Neuron (in vitro differentiated cells): ENCODE measurements around the gene TMEM51.

ENCODE experiments used
- H2AFZ ChIP-seq: one replicate; pipeline ENCODE4 v1.6.1; 2013; ENCODE audit warnings: low read depth, mild to moderate bottlenecking, inconsistent platforms, low read length, moderate library complexity
- H3K27me3 ChIP-seq: one replicate; pipeline ENCODE4 v1.6.1; 2013; ENCODE audit warnings: low read length; ENCODE audit not compliant: insufficient read depth
- H3K36me3 ChIP-seq: one replicate; pipeline ENCODE4 v1.6.1; 2013; ENCODE audit warnings: low read length; ENCODE audit not compliant: insufficient read depth
- H3K4me1 ChIP-seq: one replicate; pipeline ENCODE4 v1.6.1; 2013; ENCODE audit warnings: low read length; ENCODE audit not compliant: insufficient read depth
- H3K4me3 ChIP-seq: 2 replicates; pipeline ENCODE4 v1.5.1; 2013; ENCODE audit warnings: mild to moderate bottlenecking, low read length, moderate library complexity
- H3K9me3 ChIP-seq: one replicate; pipeline ENCODE4 v1.6.1; 2013; ENCODE audit warnings: low read length

Gene TMEM51

GRCh38 chr1:15254559-15254958 is 101.0 kb downstream of the TMEM51 start:
- no peaks in the 10 kb centered on the region for H3K27me3 ChIP-seq
- no peaks in the 10 kb centered on the region for H3K36me3 ChIP-seq
- H2AFZ ChIP-seq = no peak overlapping the region
- H3K4me3 ChIP-seq = no peak overlapping the region
- H3K4me1 ChIP-seq = peaks cover 15% of the 10 kb centered on the region
- H3K9me3 ChIP-seq = peaks cover 3% of the 10 kb centered on the region

GRCh38 chr1:15255582-15256149 is 102.1 kb downstream of the TMEM51 start:
- H3K4me1 ChIP-seq = peaks cover 15% of the 10 kb centered on the region
- no peaks in the 10 kb centered on the region for H3K27me3 ChIP-seq
- H3K9me3 ChIP-seq = peaks cover 3% of the 10 kb centered on the region
- no peak overlapping the region for H3K4me3 ChIP-seq
- no peaks in the 10 kb centered on the region for H3K36me3 ChIP-seq
- no peak overlapping the region for H2AFZ ChIP-seq

- no peak overlapping the region for H3K4me3 ChIP-seq
- H3K36me3 ChIP-seq = no peaks in the 10 kb centered on the region
- peaks cover 15% of the 10 kb centered on the region for H3K4me1 ChIP-seq
- no peak overlapping the region for H2AFZ ChIP-seq
- H3K27me3 ChIP-seq = no peaks in the 10 kb centered on the region
- peaks cover 3% of the 10 kb centered on the region for H3K9me3 ChIP-seq
Measured at GRCh38 chr1:15256584-15256983, 103.0 kb downstream of the TMEM51 start.

- Histone ChIP-seq H3K4me3 (no peak overlapping the region), H3K4me1 (peaks cover 11% of the 10 kb centered on the region), H3K9me3 (no peaks in the 10 kb centered on the region), H3K36me3 (no peaks in the 10 kb centered on the region), H2AFZ (no peak overlapping the region), H3K27me3 (no peaks in the 10 kb centered on the region)
Measured at GRCh38 chr1:15257309-15257708, 103.8 kb downstream of the TMEM51 start.

GRCh38 chr1:15258833-15259621 is 105.5 kb downstream of the TMEM51 start:
- Histone ChIP-seq H2AFZ (no peak overlapping the region), H3K27me3 (no peaks in the 10 kb centered on the region), H3K4me1 (no peaks in the 10 kb centered on the region), H3K9me3 (no peaks in the 10 kb centered on the region), H3K4me3 (no peak overlapping the region), H3K36me3 (no peaks in the 10 kb centered on the region)

- Histone ChIP-seq H3K36me3 (no peaks in the 10 kb centered on the region), H3K4me3 (no peak overlapping the region), H2AFZ (no peak overlapping the region), H3K27me3 (no peaks in the 10 kb centered on the region), H3K9me3 (no peaks in the 10 kb centered on the region), H3K4me1 (no peaks in the 10 kb centered on the region)
Measured at GRCh38 chr1:15259622-15260007, 106.1 kb downstream of the TMEM51 start.

GRCh38 chr1:15260418-15261154 is 107.0 kb downstream of the TMEM51 start:
- Histone ChIP-seq H3K36me3 (no peaks in the 10 kb centered on the region), H3K27me3 (no peaks in the 10 kb centered on the region), H2AFZ (no peak overlapping the region), H3K4me1 (no peaks in the 10 kb centered on the region), H3K4me3 (no peak overlapping the region), H3K9me3 (no peaks in the 10 kb centered on the region)

- Histone ChIP-seq H3K27me3 (no peaks in the 10 kb centered on the region), H3K36me3 (no peaks in the 10 kb centered on the region), H3K4me3 (no peak overlapping the region), H3K4me1 (no peaks in the 10 kb centered on the region), H3K9me3 (peaks cover 4% of the 10 kb centered on the region), H2AFZ (no peak overlapping the region)
Measured at GRCh38 chr1:15261155-15262002, 107.8 kb downstream of the TMEM51 start.

GRCh38 chr1:15262003-15262377 is 108.4 kb downstream of the TMEM51 start:
- Histone ChIP-seq H3K27me3 (no peaks in the 10 kb centered on the region), H2AFZ (no peak overlapping the region), H3K4me3 (no peak overlapping the region), H3K36me3 (no peaks in the 10 kb centered on the region), H3K4me1 (no peaks in the 10 kb centered on the region), H3K9me3 (peaks cover 4% of the 10 kb centered on the region)

- H2AFZ ChIP-seq = no peak overlapping the region
- H3K9me3 ChIP-seq = peaks cover 4% of the 10 kb centered on the region
- H3K27me3 ChIP-seq = no peaks in the 10 kb centered on the region
- no peaks in the 10 kb centered on the region for H3K36me3 ChIP-seq
- no peak overlapping the region for H3K4me3 ChIP-seq
- no peaks in the 10 kb centered on the region for H3K4me1 ChIP-seq
Measured at GRCh38 chr1:15262706-15263105, 109.2 kb downstream of the TMEM51 start.

- Histone ChIP-seq H3K27me3 (no peaks in the 10 kb centered on the region), H2AFZ (no peak overlapping the region), H3K9me3 (peaks cover 4% of the 10 kb centered on the region), H3K36me3 (no peaks in the 10 kb centered on the region), H3K4me3 (no peak overlapping the region), H3K4me1 (no peaks in the 10 kb centered on the region)
Measured at GRCh38 chr1:15264769-15265168, 111.2 kb downstream of the TMEM51 start.
